BJ (cell line): ENCODE results near the gene MOK. TPM values are rescaled to one million over a fixed set of nuclear protein-coding genes. Genes with fewer than 3 reads are reported as not detected.
"Not testable (repeated sequence)": the region's sequence is repeated elsewhere in the genome, so short reads cannot be mapped to it uniquely, and the experiment has no call there.

ENCODE experiments used
- CTCF ChIA-PET: fragments of 350-600 bp; formaldehyde crosslinking; extraction: SDS; loops from one replicate; lab custom pipeline; 2021; ENCODE audit warnings: antibody characterized with exemption, inconsistent platforms; lab: Yijun Ruan, JAX
- POLR2A ChIA-PET: fragments of 300-600 bp; sonication (Branson Sonifier 250); formaldehyde crosslinking; extraction: SDS; loops from one replicate; lab custom pipeline; 2021; ENCODE audit warnings: antibody characterized with exemption; lab: Charles Lee
- DNase-seq: peaks from one replicate; pipeline ENCODE4 v3.0.0-alpha.2; 2011; ENCODE audit warnings: low read depth
- H3K27me3 ChIP-seq: 2 replicates; pipeline ENCODE4 v1.6.0; 2011; ENCODE audit warnings: low read length; ENCODE audit not compliant: control insufficient read depth, insufficient read depth
- H3K36me3 ChIP-seq: 2 replicates; pipeline ENCODE4 v1.5.1; 2011; ENCODE audit warnings: low read length; ENCODE audit not compliant: control insufficient read depth, insufficient read depth
- H3K4me3 ChIP-seq: 2 replicates; pipeline ENCODE4 v1.5.1; 2011; ENCODE audit warnings: low read depth, mild to moderate bottlenecking, control low read depth, low read length
- CTCF ChIP-seq: IDR thresholded peaks from 2 replicates; pipeline ENCODE4 v1.5.1; 2011; ENCODE audit warnings: low read depth, mild to moderate bottlenecking, control low read depth, inconsistent platforms, low read length, moderate library complexity; ENCODE audit not compliant: insufficient read depth
- polyA plus RNA-seq: library from polyadenylated mRNA; depleted of rRNA; stranded (reverse); fragments of >200 nt; gene quantifications from 2 replicates; pipeline ENCODE4 v1.2.3, GENCODE V29; 2011

Gene MOK
- polyA plus RNA-seq, 1 experiment, result 26.0 TPM

- ChIA-PET POLR2A (no interaction called here), CTCF (interaction anchor here (1.1 kb wide), 1 partner anchor 66 kb away, joined by 3 read pairs; no protein-coding TSS in a partner anchor)
- Histone ChIP-seq H3K4me3 (no peak overlapping the region), H3K36me3 (peaks cover 5% of the 10 kb centered on the region), H3K27me3 (no peaks in the 10 kb centered on the region)
- no peak for TF ChIP-seq CTCF
- DNase-seq, result no peak
Observed at GRCh38 chr14:102248121-102248520, 56.8 kb downstream of the MOK start.

DNA sequence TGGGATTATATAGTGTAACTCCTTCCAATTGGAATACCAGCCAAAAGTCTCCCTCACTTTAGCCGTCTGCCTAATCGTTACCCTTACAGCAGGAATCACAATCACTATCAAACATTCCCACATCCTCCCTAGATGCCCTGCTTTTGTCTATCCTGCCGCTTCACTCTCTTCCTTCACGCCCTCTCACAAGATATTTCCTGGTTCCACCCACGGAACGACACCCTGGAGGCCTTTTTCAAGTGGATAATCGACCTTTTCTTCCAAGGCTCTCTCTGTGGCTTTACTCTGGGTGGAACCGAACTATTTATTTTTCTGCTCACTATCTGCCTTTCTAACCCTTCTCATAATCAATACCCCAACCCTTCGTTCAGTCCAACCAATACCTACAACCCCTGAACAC is 58.9 kb downstream of the MOK start:
- no peak for DNase-seq
- CTCF ChIA-PET, result no interaction called here
- Histone ChIP-seq H3K4me3 (no peak overlapping the region), H3K36me3 (peaks cover 5% of the 10 kb centered on the region), H3K27me3 (no peaks in the 10 kb centered on the region)
- TF ChIP-seq CTCF, result no peak
- POLR2A ChIA-PET, result no interaction called here

DNA sequence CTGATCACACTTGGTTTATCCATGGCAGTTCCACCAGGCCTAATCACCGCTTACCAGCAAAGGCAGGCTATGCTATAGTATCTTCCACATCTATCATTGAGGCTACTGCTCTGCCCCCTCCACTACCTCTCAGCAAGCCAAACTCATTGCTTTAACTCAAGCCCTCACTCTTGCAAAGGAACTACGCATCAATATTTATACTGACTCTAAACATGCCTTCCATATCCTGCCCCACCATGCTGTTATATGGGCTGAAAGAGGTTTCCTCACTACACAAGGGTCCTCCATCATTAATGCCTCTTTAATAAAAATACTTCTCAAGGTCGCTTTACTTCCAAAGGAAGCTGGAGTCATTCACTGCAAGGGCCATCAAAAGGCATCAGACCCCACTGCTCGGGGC is 61.2 kb downstream of the MOK start:
- CTCF ChIA-PET, result interaction anchor here (1.5 kb wide), 1 partner anchor 71 kb away, joined by 4 read pairs; no protein-coding TSS in a partner anchor
- H3K36me3 ChIP-seq, H3K27me3 ChIP-seq, POLR2A ChIA-PET, H3K4me3 ChIP-seq, DNase-seq: not testable (repeated sequence)

DNA sequence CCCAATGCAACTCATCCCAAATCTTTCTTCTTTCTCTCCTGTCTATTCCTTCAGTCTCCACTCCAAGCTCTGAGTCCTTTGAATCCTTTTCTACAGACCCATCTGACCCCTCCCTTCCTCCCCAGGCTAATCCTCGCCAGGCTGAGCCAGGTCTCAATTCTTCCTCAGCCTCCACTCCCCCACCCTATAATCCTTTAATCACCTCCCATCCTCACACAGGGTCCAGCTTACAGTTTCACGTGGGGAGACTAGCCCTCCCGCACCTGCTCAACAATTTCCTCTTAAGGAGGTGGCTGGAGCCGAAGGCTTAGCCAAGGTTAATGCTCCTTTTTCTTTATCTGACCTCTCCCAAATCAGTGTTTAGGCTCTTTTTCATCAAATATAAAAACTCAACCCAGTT is 63.8 kb downstream of the MOK start:
- DNase-seq, result no peak
- Histone ChIP-seq H3K36me3 (no peaks in the 10 kb centered on the region), H3K27me3 (no peaks in the 10 kb centered on the region), H3K4me3 (no peak overlapping the region)
- no peak for TF ChIP-seq CTCF
- ChIA-PET CTCF (no interaction called here), POLR2A (no interaction called here)

DNA sequence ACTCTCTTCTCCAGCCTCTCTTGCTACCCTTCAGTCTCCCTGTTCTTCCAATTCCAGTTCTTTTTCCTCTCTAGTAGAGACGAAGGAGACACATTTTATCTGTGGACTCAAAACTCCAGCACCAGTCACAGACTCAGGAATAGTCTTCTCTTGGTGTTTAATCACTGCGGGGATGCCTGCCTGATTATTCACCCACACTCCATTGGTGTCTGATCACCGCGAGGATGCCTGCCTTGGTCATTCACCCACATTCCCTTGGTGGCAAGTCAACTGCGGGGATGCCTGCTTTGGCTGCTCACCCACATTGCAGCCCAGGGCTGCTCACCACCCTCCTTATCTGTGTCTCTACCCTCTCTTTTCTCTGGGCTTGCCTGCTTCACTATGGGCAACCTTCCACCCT is 64.5 kb downstream of the MOK start:
- DNase-seq, H3K27me3 ChIP-seq, CTCF ChIA-PET, H3K36me3 ChIP-seq, H3K4me3 ChIP-seq, POLR2A ChIA-PET: not testable (repeated sequence)

GRCh38 chr14:102239231-102239630 is 65.7 kb downstream of the MOK start:
- CTCF ChIA-PET, result interaction anchor here (3.8 to 4.4 kb wide), 2 partner anchors 66 to 75 kb away, joined by 17 to 41 read pairs; partner anchors contain the start of gene MOK
- H3K4me3 ChIP-seq, result no peak overlapping the region
- no peak for TF ChIP-seq CTCF
- POLR2A ChIA-PET, result no interaction called here
- H3K36me3 ChIP-seq, result no peaks in the 10 kb centered on the region
- no peaks in the 10 kb centered on the region for H3K27me3 ChIP-seq
- no peak for DNase-seq
